Measurements from ENCODE around the gene AMPH.

DNA sequence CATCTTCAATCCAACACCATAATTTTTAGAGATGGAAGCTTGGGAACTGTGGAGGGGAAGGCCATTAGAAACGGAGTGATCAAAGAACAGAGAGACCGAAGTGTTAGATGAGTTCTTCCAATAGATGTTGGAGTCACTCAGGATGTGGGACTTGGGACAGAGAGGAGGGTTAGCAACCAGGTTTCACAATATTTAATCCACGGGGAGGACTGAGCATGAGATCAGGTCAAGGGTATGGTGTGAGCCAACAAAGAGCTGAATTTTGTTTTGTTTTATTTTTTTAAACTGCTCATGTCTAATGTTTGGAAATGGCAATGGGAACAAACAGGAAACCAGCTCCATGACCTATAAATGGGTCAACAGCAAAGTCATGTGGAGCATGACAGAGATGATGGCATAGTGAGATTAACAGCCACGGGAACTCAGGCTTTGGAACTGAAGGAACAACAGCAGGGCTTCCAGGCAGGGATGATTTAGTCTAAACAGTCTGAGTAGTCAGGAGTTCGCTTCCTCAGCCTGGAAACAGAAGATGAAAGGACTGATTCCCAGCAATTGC, 38.9 kb upstream of the AMPH start:
- TF ChIP-seq CTCF (IDR thresholded peaks at IDR 0.05) (no peak), POLR2A (IDR thresholded peaks at IDR 0.05) (no peak)

Measured in tibial nerve (tissue), 3 donors.